ENCODE measurements around the gene SH3D19. TPM values are rescaled to one million over a fixed set of nuclear protein-coding genes. Genes with fewer than 3 reads are reported as not detected.
"Not testable (repeated sequence)": the region's sequence is repeated elsewhere in the genome, so short reads cannot be mapped to it uniquely, and the experiment has no call there.

SH3D19 gene
- total and polyA plus RNA-seq, 4 donors, result 40.3 to 62.1 (median 40.9) TPM

DNA sequence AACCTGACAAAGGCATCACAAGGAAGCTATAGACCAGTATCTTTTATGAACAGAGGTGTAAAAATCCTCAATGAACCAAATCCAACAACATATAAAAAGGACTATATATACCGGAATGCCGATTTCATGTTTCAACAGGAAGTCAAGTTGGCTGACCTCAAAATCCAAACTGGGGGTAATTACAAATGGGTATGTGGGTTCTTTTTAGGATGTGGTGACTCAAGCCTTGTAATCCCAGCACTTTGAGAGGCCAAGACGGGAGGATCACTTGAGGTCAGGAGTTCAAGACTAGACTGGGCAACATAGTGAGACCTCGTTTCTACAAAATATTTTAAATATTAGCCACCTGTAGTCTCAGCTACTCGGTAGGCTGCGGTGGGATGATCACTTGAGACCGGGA, 38.0 kb downstream of the SH3D19 start:
- no peaks in the 10 kb centered on the region for H3K27me3 ChIP-seq (ENCODE audit: control insufficient read depth, insufficient read depth, low read length)
- no peaks in the 10 kb centered on the region for H3K4me1 ChIP-seq (ENCODE audit: control insufficient read depth, insufficient read depth, low read length)
- H3K4me3 ChIP-seq (ENCODE audit: low read depth, low read length), result no peak overlapping the region
- no peaks in the 10 kb centered on the region for H3K36me3 ChIP-seq (ENCODE audit: control insufficient read depth, insufficient read depth, low read length)
- DNase-seq (ENCODE audit: low read depth in 4 of 6, low spot score in 6 of 6), result no peak
- peaks cover 7% of the 10 kb centered on the region for H3K9me3 ChIP-seq (ENCODE audit: control insufficient read depth, insufficient read depth, low read length)
- WGBS (ENCODE audit: insufficient coverage), result 100% methylated on average over 6 of the region's 7 CpGs
- H3K27ac ChIP-seq (ENCODE audit: low read depth, low read length), result no peak overlapping the region

DNA sequence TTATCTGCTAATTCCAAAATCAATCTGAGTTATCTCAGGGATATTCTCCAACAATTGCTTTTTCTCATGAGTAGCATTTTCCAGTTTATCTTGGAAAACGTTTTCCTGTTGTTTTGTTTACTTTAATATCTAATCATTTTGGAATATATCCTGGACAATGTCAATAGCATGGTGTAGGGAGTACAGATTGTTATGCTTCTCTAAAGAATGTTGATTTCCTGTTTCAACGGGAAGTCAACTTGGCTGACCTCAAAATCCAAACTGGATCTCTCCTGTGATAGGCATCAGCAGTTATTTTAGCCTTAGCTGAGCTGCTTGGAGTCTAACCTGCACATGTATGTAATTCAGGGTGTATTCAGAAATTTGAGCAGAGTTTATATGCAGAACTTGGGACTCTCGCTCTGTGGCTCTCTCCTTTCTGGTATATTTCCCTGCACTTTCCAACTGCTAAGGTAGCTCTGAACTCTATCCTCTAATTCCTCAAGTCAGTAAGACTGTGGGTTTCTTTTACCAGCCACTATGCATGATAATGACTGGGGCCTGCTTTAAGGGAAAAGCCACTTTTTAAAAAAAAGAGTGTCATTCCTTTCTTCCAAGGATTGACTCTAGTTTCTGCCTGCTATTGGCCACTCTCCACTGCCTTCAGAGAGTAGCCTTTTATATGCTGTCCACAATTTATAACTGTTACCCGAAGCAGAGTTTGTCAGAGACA, 40.7 kb downstream of the SH3D19 start:
- Histone ChIP-seq H3K36me3 (ENCODE audit: control insufficient read depth, insufficient read depth, low read length) (no peaks in the 10 kb centered on the region), H3K27me3 (ENCODE audit: control insufficient read depth, insufficient read depth, low read length) (no peaks in the 10 kb centered on the region), H3K27ac (ENCODE audit: low read depth, low read length) (peak overlapping the region; percentile 47), H3K4me1 (ENCODE audit: control insufficient read depth, insufficient read depth, low read length) (no peaks in the 10 kb centered on the region), H3K9me3 (ENCODE audit: control insufficient read depth, insufficient read depth, low read length) (peaks cover 7% of the 10 kb centered on the region), H3K4me3 (ENCODE audit: low read depth, low read length) (no peak overlapping the region)
- peak in 2 of 6 donors; percentile 14 to 26 for DNase-seq (ENCODE audit: low read depth in 4 of 6, low spot score in 6 of 6)
- WGBS (ENCODE audit: insufficient coverage), result 62% methylated on average over 2 of the region's 4 CpGs

DNA sequence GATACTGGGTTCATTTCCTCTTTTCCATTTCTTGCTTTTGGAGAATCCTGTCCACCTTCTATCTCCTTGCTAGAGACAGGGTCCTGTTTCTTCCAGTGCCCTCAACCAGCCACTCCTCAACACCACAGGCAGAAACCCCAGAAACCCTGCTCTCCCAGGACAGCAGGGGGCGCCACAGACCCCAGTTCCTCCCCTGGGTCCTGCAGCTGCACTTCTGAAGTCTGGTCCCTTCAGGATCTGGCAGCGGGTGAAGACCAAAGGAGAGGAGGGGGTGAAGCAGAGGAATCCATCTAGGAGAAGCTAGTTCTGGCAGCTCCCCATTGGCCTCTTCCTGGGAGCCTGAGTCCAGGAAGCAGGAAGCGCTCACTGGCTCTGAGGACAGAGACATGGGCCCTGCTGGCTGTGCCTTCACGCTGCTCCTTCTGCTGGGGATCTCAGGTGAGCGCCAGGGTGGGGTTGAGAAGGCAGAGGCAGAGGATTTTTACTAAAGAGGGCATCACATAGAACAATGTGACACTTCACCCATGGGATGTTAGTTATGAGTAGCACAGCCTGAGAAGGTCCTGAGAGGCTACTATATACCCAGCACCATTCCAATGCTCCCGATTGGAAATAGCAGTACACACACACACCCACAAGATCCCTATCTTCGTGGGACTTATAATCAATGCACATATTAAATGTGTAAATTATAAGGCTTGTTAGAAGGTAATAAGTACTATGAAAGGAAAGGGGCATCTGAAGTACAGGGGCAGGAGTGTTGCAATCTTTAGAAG, 48.4 kb downstream of the SH3D19 start, which contains the start of gene PRSS48:
TSS of gene PRSS48 (plus strand) at position 375 of the 776 bp plus-strand sequence. CDS start at position 387, 12 bp downstream.
- no peak within 1 kb of the TSS for H3K27ac ChIP-seq (ENCODE audit: low read depth, low read length)
- DNase-seq (ENCODE audit: low read depth in 4 of 6, low spot score in 6 of 6), result peak in 2 of 6 donors; percentile 37 to 69
- 53% methylated on average over 3 of the region's 7 CpGs for WGBS (ENCODE audit: insufficient coverage)
- no peaks in the 10 kb centered on the region for H3K27me3 ChIP-seq (ENCODE audit: control insufficient read depth, insufficient read depth, low read length)
- peaks cover 4% of the 10 kb centered on the region for H3K36me3 ChIP-seq (ENCODE audit: control insufficient read depth, insufficient read depth, low read length)
- peaks cover 10% of the 10 kb centered on the region for H3K4me1 ChIP-seq (ENCODE audit: control insufficient read depth, insufficient read depth, low read length)
- no peak within 1 kb of the TSS for H3K4me3 ChIP-seq (ENCODE audit: low read depth, low read length)
- H3K9me3 ChIP-seq (ENCODE audit: control insufficient read depth, insufficient read depth, low read length), result no peaks in the 10 kb centered on the region

DNA sequence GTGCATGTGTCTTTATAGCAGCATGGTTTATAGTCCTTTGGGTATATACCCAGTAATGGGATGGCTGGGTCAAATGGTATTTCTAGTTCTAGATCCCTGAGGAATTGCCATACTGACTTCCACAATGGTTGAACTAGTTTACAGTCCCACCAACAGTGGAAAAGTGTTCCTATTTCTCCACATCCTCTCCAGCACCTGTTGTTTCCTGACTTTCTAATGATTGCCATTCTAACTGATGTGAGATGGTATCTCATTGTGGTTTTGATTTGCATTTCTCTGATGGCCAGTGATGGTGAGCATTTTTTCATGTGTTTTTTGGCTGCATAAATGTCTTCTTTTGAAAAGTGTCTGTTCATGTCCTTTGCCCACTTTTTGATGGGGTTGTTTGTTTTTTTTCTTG, 56.5 kb downstream of the SH3D19 start:
- not testable (repeated sequence) for H3K36me3 ChIP-seq (ENCODE audit: control insufficient read depth, insufficient read depth, low read length); H3K4me1 ChIP-seq (ENCODE audit: control insufficient read depth, insufficient read depth, low read length); DNase-seq (ENCODE audit: low read depth in 4 of 6, low spot score in 6 of 6); H3K27me3 ChIP-seq (ENCODE audit: control insufficient read depth, insufficient read depth, low read length); H3K9me3 ChIP-seq (ENCODE audit: control insufficient read depth, insufficient read depth, low read length); H3K27ac ChIP-seq (ENCODE audit: low read depth, low read length); H3K4me3 ChIP-seq (ENCODE audit: low read depth, low read length)

DNA sequence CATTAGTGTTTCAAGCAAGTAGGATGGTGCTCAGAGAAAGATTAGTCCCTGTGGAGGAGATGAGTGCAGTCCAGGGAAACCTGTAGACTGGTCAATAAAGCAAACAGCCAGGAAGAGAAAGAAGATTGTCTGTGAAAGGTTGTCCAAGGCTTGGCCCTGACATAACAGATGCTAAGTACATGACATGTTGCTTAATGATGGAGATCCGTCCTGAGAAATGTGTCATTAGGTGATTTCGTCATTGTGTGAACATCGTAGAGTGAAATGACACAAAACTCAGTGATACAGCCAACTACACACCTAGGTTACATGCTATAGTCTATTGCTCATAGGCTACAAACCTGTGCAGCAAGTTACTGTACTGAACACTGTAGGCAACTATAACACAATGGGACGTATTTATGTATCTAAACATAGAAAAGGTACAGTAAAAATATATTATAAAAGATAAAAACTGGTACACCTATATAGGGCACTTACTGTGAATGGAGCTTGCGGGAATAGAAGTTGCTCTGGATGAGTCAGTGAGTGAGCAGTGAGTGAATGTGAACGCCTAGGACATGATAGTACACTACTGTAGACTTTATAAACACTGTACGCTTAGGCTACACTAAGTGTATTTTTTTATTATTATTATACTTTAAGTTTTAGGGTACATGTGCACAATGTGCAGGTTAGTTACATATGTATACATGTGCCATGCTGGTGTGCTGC, 57.4 kb downstream of the SH3D19 start:
- H3K9me3 ChIP-seq (ENCODE audit: control insufficient read depth, insufficient read depth, low read length), result no peaks in the 10 kb centered on the region
- H3K36me3 ChIP-seq (ENCODE audit: control insufficient read depth, insufficient read depth, low read length), result no peaks in the 10 kb centered on the region
- DNase-seq (ENCODE audit: low read depth in 4 of 6, low spot score in 6 of 6), result no peak
- H3K4me3 ChIP-seq (ENCODE audit: low read depth, low read length), result no peak overlapping the region
- H3K4me1 ChIP-seq (ENCODE audit: control insufficient read depth, insufficient read depth, low read length), result no peaks in the 10 kb centered on the region
- H3K27ac ChIP-seq (ENCODE audit: low read depth, low read length), result no peak overlapping the region
- no peaks in the 10 kb centered on the region for H3K27me3 ChIP-seq (ENCODE audit: control insufficient read depth, insufficient read depth, low read length)
- no CpG with 5 or more reads among the region's 7 CpGs for WGBS (ENCODE audit: insufficient coverage)

DNA sequence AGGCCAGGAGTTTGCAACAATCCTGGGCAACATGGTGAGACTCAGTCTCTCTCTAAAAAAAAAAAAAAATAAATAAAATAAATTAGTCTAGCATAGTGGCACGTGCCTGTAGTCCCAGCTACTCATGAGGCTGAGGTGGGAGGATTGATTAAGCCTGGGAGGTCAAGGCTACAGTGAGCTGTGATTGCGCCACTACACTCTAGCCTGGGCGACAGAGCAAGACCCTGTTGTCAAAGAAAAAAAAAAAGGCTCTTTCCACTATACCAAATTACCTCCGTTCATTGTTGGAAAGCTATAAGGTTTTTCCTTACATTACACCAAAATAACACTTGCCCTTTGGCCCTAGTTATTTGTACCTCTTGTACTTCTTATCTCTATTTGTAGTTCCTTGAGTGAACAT, 58.3 kb downstream of the SH3D19 start:
- no peaks in the 10 kb centered on the region for H3K9me3 ChIP-seq (ENCODE audit: control insufficient read depth, insufficient read depth, low read length)
- DNase-seq (ENCODE audit: low read depth in 4 of 6, low spot score in 6 of 6), result no peak
- 80% methylated on average over 1 of the region's 4 CpGs for WGBS (ENCODE audit: insufficient coverage)
- no peaks in the 10 kb centered on the region for H3K36me3 ChIP-seq (ENCODE audit: control insufficient read depth, insufficient read depth, low read length)
- H3K4me3 ChIP-seq (ENCODE audit: low read depth, low read length), result no peak overlapping the region
- H3K4me1 ChIP-seq (ENCODE audit: control insufficient read depth, insufficient read depth, low read length), result no peaks in the 10 kb centered on the region
- H3K27me3 ChIP-seq (ENCODE audit: control insufficient read depth, insufficient read depth, low read length), result no peaks in the 10 kb centered on the region
- no peak overlapping the region for H3K27ac ChIP-seq (ENCODE audit: low read depth, low read length)

DNA sequence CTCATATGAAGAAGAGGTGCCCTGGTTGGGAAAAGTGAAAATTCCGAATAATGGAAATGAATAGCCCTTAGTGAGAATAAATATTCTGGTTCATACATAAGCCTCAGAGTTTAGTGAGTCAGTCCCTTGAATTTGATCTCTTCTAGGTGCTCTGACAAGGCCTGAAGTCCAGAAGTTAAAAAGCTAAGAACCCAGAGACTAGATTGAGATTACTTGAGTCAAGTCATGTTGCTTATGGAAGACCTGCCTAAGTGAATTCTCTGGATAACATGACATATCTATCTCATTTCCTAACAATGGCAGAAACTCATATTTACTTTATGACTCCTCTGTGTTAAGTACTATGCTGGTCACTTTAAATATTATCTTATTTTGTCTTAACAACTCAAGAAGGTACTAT, 58.9 kb downstream of the SH3D19 start:
- Histone ChIP-seq H3K27me3 (ENCODE audit: control insufficient read depth, insufficient read depth, low read length) (no peaks in the 10 kb centered on the region), H3K9me3 (ENCODE audit: control insufficient read depth, insufficient read depth, low read length) (no peaks in the 10 kb centered on the region), H3K27ac (ENCODE audit: low read depth, low read length) (no peak overlapping the region), H3K4me3 (ENCODE audit: low read depth, low read length) (no peak overlapping the region), H3K36me3 (ENCODE audit: control insufficient read depth, insufficient read depth, low read length) (no peaks in the 10 kb centered on the region), H3K4me1 (ENCODE audit: control insufficient read depth, insufficient read depth, low read length) (no peaks in the 10 kb centered on the region)
- DNase-seq (ENCODE audit: low read depth in 4 of 6, low spot score in 6 of 6), result no peak
- no CpG with 5 or more reads among the region's 1 CpG for WGBS (ENCODE audit: insufficient coverage)

DNA sequence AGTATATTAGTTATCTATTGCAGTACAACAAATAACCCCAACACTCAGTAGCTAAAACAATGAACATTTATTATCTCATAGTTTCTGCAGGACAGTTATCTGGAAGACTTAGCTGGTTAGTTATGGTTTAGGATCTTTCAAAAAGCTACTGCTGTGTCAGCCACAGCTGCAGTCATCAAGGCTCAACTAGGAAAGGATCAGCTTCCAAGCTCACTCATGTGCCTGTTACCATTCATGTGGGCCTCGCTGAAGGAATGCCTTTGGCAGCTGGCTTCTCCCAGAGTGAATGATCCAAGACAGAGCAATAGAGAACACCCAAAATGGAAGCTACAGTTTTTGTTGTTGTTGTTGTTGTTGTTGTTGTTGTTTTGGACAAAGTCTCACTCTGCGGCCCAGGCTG, 62.0 kb downstream of the SH3D19 start:
- Histone ChIP-seq H3K4me1 (ENCODE audit: control insufficient read depth, insufficient read depth, low read length) (no peaks in the 10 kb centered on the region), H3K27me3 (ENCODE audit: control insufficient read depth, insufficient read depth, low read length) (no peaks in the 10 kb centered on the region), H3K27ac (ENCODE audit: low read depth, low read length) (no peak overlapping the region), H3K4me3 (ENCODE audit: low read depth, low read length) (no peak overlapping the region), H3K9me3 (ENCODE audit: control insufficient read depth, insufficient read depth, low read length) (no peaks in the 10 kb centered on the region), H3K36me3 (ENCODE audit: control insufficient read depth, insufficient read depth, low read length) (peaks cover 4% of the 10 kb centered on the region)
- WGBS (ENCODE audit: insufficient coverage), result 43% methylated on average over 1 of the region's 2 CpGs
- DNase-seq (ENCODE audit: low read depth in 4 of 6, low spot score in 6 of 6), result no peak

DNA sequence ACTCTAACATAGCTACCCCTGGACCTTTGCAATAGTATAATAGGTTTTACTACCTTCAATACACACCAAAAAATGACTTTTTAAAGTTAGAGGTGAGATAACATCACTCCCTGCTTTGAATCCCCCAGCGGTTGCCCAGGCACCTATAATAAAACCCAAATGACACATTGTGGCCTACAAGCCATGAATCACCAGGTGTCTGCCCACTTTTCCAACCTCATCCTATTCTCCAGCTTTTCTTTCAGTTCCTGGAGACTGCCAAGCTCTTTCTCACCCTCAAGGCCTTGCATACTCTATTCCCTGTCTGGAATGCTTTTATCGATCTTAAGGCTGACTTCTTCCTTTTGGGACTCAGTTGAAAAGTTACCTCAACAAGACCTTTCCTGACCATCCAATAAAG, 64.9 kb downstream of the SH3D19 start:
- Histone ChIP-seq H3K4me1 (ENCODE audit: control insufficient read depth, insufficient read depth, low read length) (peaks cover 3% of the 10 kb centered on the region), H3K27me3 (ENCODE audit: control insufficient read depth, insufficient read depth, low read length) (no peaks in the 10 kb centered on the region), H3K9me3 (ENCODE audit: control insufficient read depth, insufficient read depth, low read length) (no peaks in the 10 kb centered on the region), H3K36me3 (ENCODE audit: control insufficient read depth, insufficient read depth, low read length) (peaks cover 7% of the 10 kb centered on the region), H3K4me3 (ENCODE audit: low read depth, low read length) (no peak overlapping the region), H3K27ac (ENCODE audit: low read depth, low read length) (no peak overlapping the region)
- 100% methylated on average over 2 of the region's 2 CpGs for WGBS (ENCODE audit: insufficient coverage)
- no peak for DNase-seq (ENCODE audit: low read depth in 4 of 6, low spot score in 6 of 6)
